Trophoblast cell (in vitro differentiated cells and primary cell): ENCODE data around the gene CACNB2.
A peak's percentile ranks its signal among the peaks of the same experiment; 100 is the strongest.

ENCODE experiments used
- DNase-seq, 2 donors: peaks; one replicate each; pipeline ENCODE4 v3.0.0-alpha.2; 2016
- H2AFZ ChIP-seq: 2 replicates; pipeline ENCODE4 v1.6.1; 2013; ENCODE audit warnings: low read length, moderate library complexity, mild to moderate bottlenecking; ENCODE audit not compliant: insufficient read depth, poor library complexity
- H2AK5ac ChIP-seq: 2 replicates; pipeline ENCODE4 v1.6.1; 2013; ENCODE audit warnings: mild to moderate bottlenecking, low read length
- H2BK120ac ChIP-seq: 2 replicates; pipeline ENCODE4 v1.6.1; 2013; ENCODE audit warnings: low read length, mild to moderate bottlenecking, moderate library complexity; ENCODE audit not compliant: insufficient read depth, poor library complexity
- H2BK12ac ChIP-seq: 2 replicates; pipeline ENCODE4 v1.6.1; 2013; ENCODE audit warnings: mild to moderate bottlenecking, low read length, moderate library complexity
- H2BK5ac ChIP-seq: 2 replicates; pipeline ENCODE4 v1.6.1; 2013; ENCODE audit warnings: low read length, low read depth, moderate library complexity, mild to moderate bottlenecking; ENCODE audit not compliant: poor library complexity
- H3K14ac ChIP-seq: 2 replicates; pipeline ENCODE4 v1.6.1; 2013; ENCODE audit warnings: mild to moderate bottlenecking, low read length
- H3K18ac ChIP-seq: 2 replicates; pipeline ENCODE4 v1.6.1; 2013; ENCODE audit warnings: mild to moderate bottlenecking, low read length
- H3K23ac ChIP-seq: 2 replicates; pipeline ENCODE4 v1.6.1; 2013; ENCODE audit warnings: low read length
- H3K27ac ChIP-seq: 2 replicates; pipeline ENCODE4 v1.5.1; 2013; ENCODE audit warnings: low read depth, mild to moderate bottlenecking, inconsistent platforms, low read length, moderate library complexity
- H3K27me3 ChIP-seq: 2 replicates; pipeline ENCODE4 v1.6.1; 2013; ENCODE audit warnings: inconsistent platforms, mild to moderate bottlenecking, low read length, moderate library complexity; ENCODE audit not compliant: insufficient read depth
- H3K36me3 ChIP-seq, 2 experiments: 1 replicate in 1 of 2; 2 replicates in 1 of 2; pipeline ENCODE4 v1.6.1; 2013; ENCODE audit warnings: low read length in 2 of 2, mild to moderate bottlenecking in 2 of 2, moderate library complexity in 1 of 2; ENCODE audit not compliant: insufficient read depth in 2 of 2, control insufficient read depth in 1 of 2
- H3K4ac ChIP-seq: 2 replicates; pipeline ENCODE4 v1.6.1; 2013; ENCODE audit warnings: low read depth, mild to moderate bottlenecking, low read length, moderate library complexity
- H3K4me1 ChIP-seq, 2 experiments: 1 replicate in 1 of 2; 2 replicates in 1 of 2; pipeline ENCODE4 v1.6.1; 2013; ENCODE audit warnings: low read length in 2 of 2, mild to moderate bottlenecking in 2 of 2, moderate library complexity in 1 of 2; ENCODE audit not compliant: insufficient read depth in 2 of 2, control insufficient read depth in 1 of 2
- H3K4me2 ChIP-seq: 2 replicates; pipeline ENCODE4 v1.6.1; 2013; ENCODE audit warnings: inconsistent platforms, mild to moderate bottlenecking, low read length, moderate library complexity
- H3K4me3 ChIP-seq: 2 replicates; pipeline ENCODE4 v1.5.1; 2013; ENCODE audit warnings: mild to moderate bottlenecking, low read depth, low read length, inconsistent platforms
- H3K79me1 ChIP-seq: one replicate; pipeline ENCODE4 v1.6.1; 2013; ENCODE audit warnings: low read length
- H3K79me2 ChIP-seq: 2 replicates; pipeline ENCODE4 v1.6.1; 2013; ENCODE audit warnings: low read length, mild to moderate bottlenecking; ENCODE audit not compliant: control insufficient read depth, insufficient read depth, poor library complexity
- H3K9ac ChIP-seq: 2 replicates; pipeline ENCODE4 v1.6.1; 2013; ENCODE audit warnings: mild to moderate bottlenecking, low read length
- H3K9me3 ChIP-seq: 2 replicates; pipeline ENCODE4 v1.6.1; 2013; ENCODE audit warnings: low read depth, mild to moderate bottlenecking, control low read depth, inconsistent platforms, low read length; ENCODE audit not compliant: insufficient read depth
- H4K12ac ChIP-seq: 2 replicates; pipeline ENCODE4 v1.6.1; 2013; ENCODE audit warnings: low read depth, mild to moderate bottlenecking, low read length, moderate library complexity
- H4K8ac ChIP-seq: 2 replicates; pipeline ENCODE4 v1.6.1; 2013; ENCODE audit warnings: low read depth, mild to moderate bottlenecking, low read length, moderate library complexity
- H4K91ac ChIP-seq: one replicate; pipeline ENCODE4 v1.6.1; 2013; ENCODE audit warnings: low read depth, mild to moderate bottlenecking, low read length, moderate library complexity
- WGBS: extraction: QIAGEN DNeasy Blood & Tissue Kit; methylation state at CpG from one replicate; pipeline ENCODE4 v1.1.7; 2013; ENCODE audit warnings: missing lambda C conversion rate; ENCODE audit not compliant: insufficient read length, insufficient coverage; ENCODE audit errors: extremely low coverage; 5-methylcytosine and 5-hydroxymethylcytosine counted together

Gene CACNB2

DNA sequence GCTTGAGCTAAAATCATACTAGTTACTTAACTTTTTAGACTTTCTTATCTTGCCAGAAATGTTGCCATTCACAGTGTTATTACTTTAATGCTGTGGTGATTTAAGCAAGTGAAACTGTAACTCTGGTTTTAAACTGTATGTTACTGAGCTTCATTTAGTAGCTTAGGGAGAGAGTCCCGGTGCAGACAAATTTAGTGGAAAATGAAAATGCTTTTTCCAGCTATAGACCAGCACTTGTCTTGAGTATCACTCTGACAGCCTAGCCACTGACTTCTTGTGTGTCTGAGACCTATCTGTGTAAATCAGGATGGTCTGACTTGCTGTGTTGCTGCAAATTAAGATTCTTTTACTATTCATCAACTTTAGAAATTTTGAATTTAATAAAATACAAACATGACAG is 200.8 kb downstream of the CACNB2 start:
- Histone ChIP-seq H2AK5ac (no peak overlapping the region), H3K14ac (no peak overlapping the region), H3K4me2 (no peak overlapping the region), H3K4ac (no peak overlapping the region), H2BK120ac (no peak overlapping the region), H3K79me1 (no peaks in the 10 kb centered on the region), H2AFZ (no peak overlapping the region), H3K79me2 (no peaks in the 10 kb centered on the region), H3K4me1 (no peaks in the 10 kb centered on the region), H3K27me3 (no peaks in the 10 kb centered on the region), H3K4me3 (no peak overlapping the region), H4K91ac (no peak overlapping the region), H3K9ac (no peak overlapping the region), H3K27ac (no peak overlapping the region), H3K23ac (no peak overlapping the region), H3K36me3 (no peaks in the 10 kb centered on the region), H4K8ac (no peak overlapping the region), H4K12ac (no peak overlapping the region), H2BK5ac (no peak overlapping the region), H3K9me3 (no peaks in the 10 kb centered on the region), H3K18ac (no peak overlapping the region), H2BK12ac (no peak overlapping the region)
- no CpG with 5 or more reads among the region's 1 CpG for WGBS
- no peak for DNase-seq

GRCh38 chr10:18343573-18343972 is 203.3 kb downstream of the CACNB2 start:
- Histone ChIP-seq H2BK120ac (no peak overlapping the region), H3K4me2 (no peak overlapping the region), H3K18ac (no peak overlapping the region), H3K9me3 (no peaks in the 10 kb centered on the region), H4K12ac (no peak overlapping the region), H3K9ac (no peak overlapping the region), H3K79me2 (no peaks in the 10 kb centered on the region), H2AFZ (no peak overlapping the region), H3K4me3 (no peak overlapping the region), H2BK12ac (no peak overlapping the region), H2AK5ac (no peak overlapping the region), H3K23ac (no peak overlapping the region), H2BK5ac (no peak overlapping the region), H3K27ac (no peak overlapping the region), H3K14ac (no peak overlapping the region), H3K79me1 (no peaks in the 10 kb centered on the region), H3K4ac (no peak overlapping the region), H4K8ac (no peak overlapping the region), H4K91ac (no peak overlapping the region), H3K27me3 (no peaks in the 10 kb centered on the region), H3K4me1 (no peaks in the 10 kb centered on the region), H3K36me3 (no peaks in the 10 kb centered on the region)
- DNase-seq, result no peak
- no CpG with 5 or more reads among the region's 3 CpGs for WGBS

DNA sequence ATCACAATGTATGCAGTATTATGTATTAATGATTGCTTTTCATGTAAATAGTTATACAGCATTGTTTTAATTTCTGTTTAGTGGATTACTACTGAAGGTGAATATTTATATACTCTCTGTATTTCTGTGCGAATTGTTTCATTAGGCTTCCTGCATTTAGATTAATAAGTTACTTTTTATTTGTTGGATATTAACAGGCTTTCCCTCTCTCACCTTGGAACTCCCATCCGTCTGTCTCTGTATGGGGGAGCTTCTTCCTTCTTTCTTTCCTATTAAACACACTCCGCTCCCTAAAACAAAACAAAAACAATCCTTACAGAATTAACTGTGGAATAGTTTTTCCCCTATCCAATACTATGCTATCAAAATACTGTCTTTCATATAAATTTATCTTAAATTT is 205.1 kb downstream of the CACNB2 start:
- Histone ChIP-seq H3K4me2 (no peak overlapping the region), H3K9me3 (no peaks in the 10 kb centered on the region), H3K27ac (no peak overlapping the region), H3K4me1 (no peaks in the 10 kb centered on the region), H3K36me3 (no peaks in the 10 kb centered on the region), H3K23ac (no peak overlapping the region), H3K9ac (no peak overlapping the region), H3K27me3 (no peaks in the 10 kb centered on the region), H2BK5ac (no peak overlapping the region), H3K18ac (no peak overlapping the region), H3K4ac (no peak overlapping the region), H4K12ac (no peak overlapping the region), H3K4me3 (no peak overlapping the region), H2AFZ (no peak overlapping the region), H2AK5ac (no peak overlapping the region), H2BK120ac (no peak overlapping the region), H4K8ac (no peak overlapping the region), H2BK12ac (no peak overlapping the region), H3K79me2 (no peaks in the 10 kb centered on the region), H3K14ac (no peak overlapping the region), H3K79me1 (no peaks in the 10 kb centered on the region), H4K91ac (no peak overlapping the region)
- WGBS, result 100% methylated on average over 1 of the region's 3 CpGs
- no peak for DNase-seq

DNA sequence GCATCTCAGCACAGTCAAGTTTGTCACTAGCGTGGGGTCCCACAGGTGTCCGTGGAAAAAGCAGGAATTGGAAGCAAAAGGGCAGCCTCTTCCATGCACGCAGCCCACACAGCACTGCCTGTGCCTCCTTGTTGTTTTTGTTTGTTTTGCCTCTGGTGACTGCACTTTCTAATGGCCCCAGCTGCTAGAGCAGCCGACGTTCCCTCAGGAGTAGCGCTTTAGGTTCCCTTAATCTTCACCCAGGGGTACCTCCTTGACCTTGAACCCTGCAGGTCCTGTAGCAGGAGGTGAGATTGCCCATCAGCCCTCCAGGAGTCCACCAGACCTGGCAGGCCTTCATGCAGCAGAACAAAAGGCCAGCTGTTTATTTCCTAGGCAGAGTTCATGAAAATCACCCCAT is 210.1 kb downstream of the CACNB2 start:
- H3K9ac ChIP-seq, result no peak overlapping the region
- WGBS, result no CpG with 5 or more reads among the region's 6 CpGs
- no peak overlapping the region for H2AFZ ChIP-seq
- H2BK12ac ChIP-seq, result no peak overlapping the region
- H3K4me2 ChIP-seq, result no peak overlapping the region
- no peak overlapping the region for H3K27ac ChIP-seq
- H3K36me3 ChIP-seq, result no peaks in the 10 kb centered on the region
- no peak overlapping the region for H3K14ac ChIP-seq
- no peaks in the 10 kb centered on the region for H3K79me2 ChIP-seq
- H4K8ac ChIP-seq, result no peak overlapping the region
- H2AK5ac ChIP-seq, result no peak overlapping the region
- no peak overlapping the region for H3K18ac ChIP-seq
- no peaks in the 10 kb centered on the region for H3K4me1 ChIP-seq
- DNase-seq, result no peak
- H3K23ac ChIP-seq, result no peak overlapping the region
- H4K12ac ChIP-seq, result peak overlapping the region; percentile 26
- no peaks in the 10 kb centered on the region for H3K9me3 ChIP-seq
- no peaks in the 10 kb centered on the region for H3K79me1 ChIP-seq
- H4K91ac ChIP-seq, result no peak overlapping the region
- H3K4me3 ChIP-seq, result no peak overlapping the region
- no peak overlapping the region for H2BK5ac ChIP-seq
- no peak overlapping the region for H2BK120ac ChIP-seq
- H3K27me3 ChIP-seq, result no peaks in the 10 kb centered on the region
- H3K4ac ChIP-seq, result no peak overlapping the region
